ENCODE data around the gene BUB1B.
"Not testable (repeated sequence)": the region's sequence is repeated elsewhere in the genome, so short reads cannot be mapped to it uniquely, and the experiment has no call there.

BUB1B gene

DNA sequence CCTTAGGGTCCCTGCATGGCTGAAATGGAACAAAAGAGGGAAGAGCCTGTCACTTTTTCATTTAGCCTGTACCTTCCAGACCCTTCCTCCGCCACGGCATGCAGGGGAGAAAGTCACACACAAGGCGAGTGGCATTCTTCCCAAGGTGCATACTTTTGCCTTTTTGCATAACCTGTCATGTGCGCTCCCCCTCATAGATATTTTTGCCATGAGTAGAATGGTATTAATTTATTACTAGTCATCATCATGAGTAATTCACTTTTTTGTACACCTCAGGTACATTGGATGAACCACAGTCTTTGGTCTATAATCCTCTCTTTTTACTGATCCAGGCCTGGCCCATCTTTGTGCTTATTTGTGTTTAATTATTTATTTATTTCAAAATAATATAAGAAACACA is 8.9 kb upstream of the BUB1B start:
- no peaks in the 10 kb centered on the region for H3K27me3 ChIP-seq (ENCODE audit: insufficient read depth, poor library complexity, severe bottlenecking)
- H3K36me3 ChIP-seq (ENCODE audit: low read depth) = no peaks in the 10 kb centered on the region
- ATAC-seq (ENCODE audit: low read depth) (peak; percentile 43), DNase-seq (ENCODE audit: low spot score) (no peak)
- TF ChIP-seq, protein P1, sequence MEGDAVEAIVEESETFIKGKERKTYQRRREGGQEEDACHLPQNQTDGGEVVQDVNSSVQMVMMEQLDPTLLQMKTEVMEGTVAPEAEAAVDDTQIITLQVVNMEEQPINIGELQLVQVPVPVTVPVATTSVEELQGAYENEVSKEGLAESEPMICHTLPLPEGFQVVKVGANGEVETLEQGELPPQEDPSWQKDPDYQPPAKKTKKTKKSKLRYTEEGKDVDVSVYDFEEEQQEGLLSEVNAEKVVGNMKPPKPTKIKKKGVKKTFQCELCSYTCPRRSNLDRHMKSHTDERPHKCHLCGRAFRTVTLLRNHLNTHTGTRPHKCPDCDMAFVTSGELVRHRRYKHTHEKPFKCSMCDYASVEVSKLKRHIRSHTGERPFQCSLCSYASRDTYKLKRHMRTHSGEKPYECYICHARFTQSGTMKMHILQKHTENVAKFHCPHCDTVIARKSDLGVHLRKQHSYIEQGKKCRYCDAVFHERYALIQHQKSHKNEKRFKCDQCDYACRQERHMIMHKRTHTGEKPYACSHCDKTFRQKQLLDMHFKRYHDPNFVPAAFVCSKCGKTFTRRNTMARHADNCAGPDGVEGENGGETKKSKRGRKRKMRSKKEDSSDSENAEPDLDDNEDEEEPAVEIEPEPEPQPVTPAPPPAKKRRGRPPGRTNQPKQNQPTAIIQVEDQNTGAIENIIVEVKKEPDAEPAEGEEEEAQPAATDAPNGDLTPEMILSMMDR (IDR thresholded peaks at IDR 0.05; ENCODE audit: poor library complexity, severe bottlenecking) = no peak
- no peak overlapping the region for H3K4me3 ChIP-seq (ENCODE audit: severe bottlenecking)
- no peak overlapping the region for H3K27ac ChIP-seq (ENCODE audit: poor library complexity, severe bottlenecking)
- H3K4me1 ChIP-seq (ENCODE audit: insufficient read depth, poor library complexity, severe bottlenecking) = peaks cover 37% of the 10 kb centered on the region
- no peaks in the 10 kb centered on the region for H3K9me3 ChIP-seq (ENCODE audit: severe bottlenecking)

DNA sequence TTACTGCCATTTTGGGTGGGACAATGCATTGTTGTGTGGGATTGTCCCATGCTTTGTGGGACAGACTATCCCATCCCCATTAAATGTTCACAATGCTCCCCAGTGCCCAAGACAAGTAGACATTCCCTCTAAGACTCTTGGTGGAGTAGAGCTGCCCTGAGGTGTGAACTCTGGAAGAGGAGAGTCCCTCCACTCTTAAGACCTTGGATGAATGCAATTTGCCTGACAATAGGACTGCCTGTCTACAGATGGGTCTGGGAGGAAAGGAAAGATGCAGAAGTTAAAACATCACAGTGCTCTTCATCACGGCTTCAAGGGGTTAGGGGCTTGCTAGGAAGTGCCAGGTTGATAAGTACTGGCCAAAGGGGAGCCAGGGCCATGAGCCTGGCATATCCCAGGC is 6.0 kb upstream of the BUB1B start:
- not testable (repeated sequence) for H3K36me3 ChIP-seq (ENCODE audit: low read depth); H3K9me3 ChIP-seq (ENCODE audit: severe bottlenecking); H3K27me3 ChIP-seq (ENCODE audit: insufficient read depth, poor library complexity, severe bottlenecking); H3K4me3 ChIP-seq (ENCODE audit: severe bottlenecking); DNase-seq (ENCODE audit: low spot score)
- H3K27ac ChIP-seq (ENCODE audit: poor library complexity, severe bottlenecking) = peak overlapping the region; percentile 1
- peak; percentile 1; the same call in 1 of the 3 replicates for ATAC-seq (ENCODE audit: low read depth)
- peaks cover 34% of the 10 kb centered on the region for H3K4me1 ChIP-seq (ENCODE audit: insufficient read depth, poor library complexity, severe bottlenecking)

- TF ChIP-seq, protein P1 (IDR thresholded peaks at IDR 0.05; ENCODE audit: poor library complexity, severe bottlenecking) = no peak
- peak; percentile 80 for DNase-seq (ENCODE audit: low spot score)
- peak overlapping the region; percentile 1 for H3K27ac ChIP-seq (ENCODE audit: poor library complexity, severe bottlenecking)
Observed at GRCh38 chr15:40155270-40155910, 5.5 kb upstream of the BUB1B start.

GRCh38 chr15:40157778-40158447 is 3.0 kb upstream of the BUB1B start:
- Histone ChIP-seq H3K27ac (ENCODE audit: poor library complexity, severe bottlenecking) (no peak overlapping the region), H3K27me3 (ENCODE audit: insufficient read depth, poor library complexity, severe bottlenecking) (no peaks in the 10 kb centered on the region), H3K4me3 (ENCODE audit: severe bottlenecking) (no peak overlapping the region), H3K4me1 (ENCODE audit: insufficient read depth, poor library complexity, severe bottlenecking) (peaks cover 24% of the 10 kb centered on the region), H3K9me3 (ENCODE audit: severe bottlenecking) (no peaks in the 10 kb centered on the region), H3K36me3 (ENCODE audit: low read depth) (peaks cover 11% of the 10 kb centered on the region)
- DNase-seq (ENCODE audit: low spot score) (no peak), ATAC-seq (ENCODE audit: low read depth) (no peak)
- TF ChIP-seq, protein P1 (IDR thresholded peaks at IDR 0.05; ENCODE audit: poor library complexity, severe bottlenecking) = no peak

More at GRCh38 chr15:40155270-40155910, 5.5 kb upstream of the BUB1B start:
- Histone ChIP-seq H3K9me3 (ENCODE audit: severe bottlenecking) (no peaks in the 10 kb centered on the region), H3K4me1 (ENCODE audit: insufficient read depth, poor library complexity, severe bottlenecking) (peaks cover 30% of the 10 kb centered on the region), H3K36me3 (ENCODE audit: low read depth) (no peaks in the 10 kb centered on the region), H3K4me3 (ENCODE audit: severe bottlenecking) (no peak overlapping the region), H3K27me3 (ENCODE audit: insufficient read depth, poor library complexity, severe bottlenecking) (no peaks in the 10 kb centered on the region)
- ATAC-seq (ENCODE audit: low read depth) = peak; percentile 82

DNA sequence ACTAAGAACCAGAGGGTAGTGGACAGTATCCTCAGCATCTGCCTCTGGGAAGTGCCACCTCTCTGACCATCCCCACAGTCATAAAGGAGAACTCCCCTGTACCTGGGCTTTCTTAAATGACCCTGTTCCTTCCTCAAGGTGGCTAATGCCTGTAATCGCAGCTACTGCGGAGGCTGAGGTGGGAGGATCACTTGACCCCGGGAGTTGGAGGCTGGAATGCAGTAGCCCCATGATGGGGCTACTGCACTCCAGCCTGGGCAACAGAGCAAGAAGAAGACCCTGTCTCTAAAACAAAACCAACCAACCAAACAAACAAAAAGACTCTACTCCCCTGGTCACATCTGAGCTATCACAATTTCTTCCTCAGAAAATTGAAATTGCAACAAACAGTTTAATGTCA is 848 bp upstream of the BUB1B start:
- Histone ChIP-seq H3K4me3 (ENCODE audit: severe bottlenecking) (no peak overlapping the region), H3K4me1 (ENCODE audit: insufficient read depth, poor library complexity, severe bottlenecking) (peaks cover 34% of the 10 kb centered on the region), H3K27ac (ENCODE audit: poor library complexity, severe bottlenecking) (no peak overlapping the region), H3K27me3 (ENCODE audit: insufficient read depth, poor library complexity, severe bottlenecking) (no peaks in the 10 kb centered on the region), H3K36me3 (ENCODE audit: low read depth) (peaks cover 32% of the 10 kb centered on the region), H3K9me3 (ENCODE audit: severe bottlenecking) (no peaks in the 10 kb centered on the region)
- TF ChIP-seq, protein P1 (IDR thresholded peaks at IDR 0.05; ENCODE audit: poor library complexity, severe bottlenecking) = no peak
- no peak for ATAC-seq (ENCODE audit: low read depth)
- no peak for DNase-seq (ENCODE audit: low spot score)

Measured in RWPE2 (cell line).